K562 (cell line): ENCODE measurements around the gene RNF128.

Experiments
- DPF2 ChIP-seq: fragments of 450-650 bp; IDR thresholded peaks from 2 replicates; pipeline ENCODE4 v1.6.1; 2016
- HDGF ChIP-seq: fragments of 450-650 bp; IDR thresholded peaks from 2 replicates; pipeline ENCODE4 v1.6.1; 2016
- JUNB ChIP-seq: fragments of 450-650 bp; formaldehyde crosslinking; conservative IDR thresholded peaks from 2 replicates; pipeline ENCODE4 v1.4.0; 2020; ENCODE audit warnings: mild to moderate bottlenecking
- POLR2A ChIP-seq: fragments of 450-650 bp; conservative IDR thresholded peaks from 2 replicates; pipeline ENCODE4 v1.6.1; 2016
- ZBED1 ChIP-seq: IDR thresholded peaks from 2 replicates; pipeline ENCODE4 v1.6.1; 2014
- ZNF644 ChIP-seq: fragments of 200-800 bp; sonication (Bioruptor generic); IDR thresholded peaks from 2 replicates; pipeline ENCODE4 v1.6.1; 2016; ENCODE audit warnings: low read depth, missing genetic modification characterization, missing compliant biosample characterization
- TF ChIP-seq, protein P1 (sequence below), 3 experiments: IDR thresholded peaks in 2 of 3; conservative IDR thresholded peaks in 1 of 3; 2 replicates each; pipeline ENCODE4 v1.5.1; 2011 to 2012; ENCODE audit warnings: low read length in 3 of 3, mild to moderate bottlenecking in 3 of 3, control low read depth in 2 of 3, improper control_type of control experiment in 1 of 3, inconsistent platforms in 1 of 3, low read depth in 1 of 3, mixed read lengths in 1 of 3, moderate library complexity in 1 of 3; ENCODE audit not compliant: insufficient read depth in 2 of 3
- TF ChIP-seq, protein P2 (sequence below): fragments of 250-450 bp; sonication (Bioruptor Pico); IDR thresholded peaks from 2 replicates; pipeline ENCODE4 v1.5.0; 2020; ENCODE audit warnings: mild to moderate bottlenecking, borderline replicate concordance
- TF ChIP-seq, protein P3 (sequence below): sonication (generic); formaldehyde crosslinking; IDR thresholded peaks from 2 replicates; pipeline ENCODE4 v1.9.0; 2022; ENCODE audit warnings: mild to moderate bottlenecking, missing genetic modification reagents

DNA sequence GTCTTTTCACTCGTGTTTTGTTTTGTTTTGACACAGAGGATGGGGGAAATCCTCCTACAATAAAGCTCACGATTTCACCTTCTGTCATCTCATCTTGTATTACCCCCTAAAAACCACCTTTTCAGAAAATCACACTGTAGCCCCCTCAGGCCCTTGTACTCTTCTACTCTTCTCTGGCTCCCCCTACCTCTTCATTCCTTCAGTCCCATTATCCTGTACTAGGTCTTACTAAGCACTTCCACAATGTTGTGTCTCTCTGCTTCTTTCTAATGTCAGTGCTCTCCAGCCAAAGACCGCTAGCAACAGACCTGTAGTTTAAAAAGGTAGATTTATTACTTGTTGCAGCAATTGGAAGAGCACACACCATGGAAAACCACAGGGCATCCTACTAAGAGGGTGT is 30.0 kb upstream of the RNF128 start:
- TF ChIP-seq POLR2A (no peak), HDGF (no peak), JUNB (CRISPR knock-in tag) (no peak), ZBED1 (no peak), DPF2 (no peak), ZNF644 (tag) (no peak)
- TF ChIP-seq, protein P1, sequence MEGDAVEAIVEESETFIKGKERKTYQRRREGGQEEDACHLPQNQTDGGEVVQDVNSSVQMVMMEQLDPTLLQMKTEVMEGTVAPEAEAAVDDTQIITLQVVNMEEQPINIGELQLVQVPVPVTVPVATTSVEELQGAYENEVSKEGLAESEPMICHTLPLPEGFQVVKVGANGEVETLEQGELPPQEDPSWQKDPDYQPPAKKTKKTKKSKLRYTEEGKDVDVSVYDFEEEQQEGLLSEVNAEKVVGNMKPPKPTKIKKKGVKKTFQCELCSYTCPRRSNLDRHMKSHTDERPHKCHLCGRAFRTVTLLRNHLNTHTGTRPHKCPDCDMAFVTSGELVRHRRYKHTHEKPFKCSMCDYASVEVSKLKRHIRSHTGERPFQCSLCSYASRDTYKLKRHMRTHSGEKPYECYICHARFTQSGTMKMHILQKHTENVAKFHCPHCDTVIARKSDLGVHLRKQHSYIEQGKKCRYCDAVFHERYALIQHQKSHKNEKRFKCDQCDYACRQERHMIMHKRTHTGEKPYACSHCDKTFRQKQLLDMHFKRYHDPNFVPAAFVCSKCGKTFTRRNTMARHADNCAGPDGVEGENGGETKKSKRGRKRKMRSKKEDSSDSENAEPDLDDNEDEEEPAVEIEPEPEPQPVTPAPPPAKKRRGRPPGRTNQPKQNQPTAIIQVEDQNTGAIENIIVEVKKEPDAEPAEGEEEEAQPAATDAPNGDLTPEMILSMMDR (IDR thresholded peaks at IDR 0.05 in 2 of 3, conservative IDR thresholded peaks at IDR 0.05 in 1 of 3; ENCODE audit: insufficient read depth in 2 of 3, low read depth in 1 of 3, low read length in 3 of 3) = no peak
- TF ChIP-seq, protein P2, sequence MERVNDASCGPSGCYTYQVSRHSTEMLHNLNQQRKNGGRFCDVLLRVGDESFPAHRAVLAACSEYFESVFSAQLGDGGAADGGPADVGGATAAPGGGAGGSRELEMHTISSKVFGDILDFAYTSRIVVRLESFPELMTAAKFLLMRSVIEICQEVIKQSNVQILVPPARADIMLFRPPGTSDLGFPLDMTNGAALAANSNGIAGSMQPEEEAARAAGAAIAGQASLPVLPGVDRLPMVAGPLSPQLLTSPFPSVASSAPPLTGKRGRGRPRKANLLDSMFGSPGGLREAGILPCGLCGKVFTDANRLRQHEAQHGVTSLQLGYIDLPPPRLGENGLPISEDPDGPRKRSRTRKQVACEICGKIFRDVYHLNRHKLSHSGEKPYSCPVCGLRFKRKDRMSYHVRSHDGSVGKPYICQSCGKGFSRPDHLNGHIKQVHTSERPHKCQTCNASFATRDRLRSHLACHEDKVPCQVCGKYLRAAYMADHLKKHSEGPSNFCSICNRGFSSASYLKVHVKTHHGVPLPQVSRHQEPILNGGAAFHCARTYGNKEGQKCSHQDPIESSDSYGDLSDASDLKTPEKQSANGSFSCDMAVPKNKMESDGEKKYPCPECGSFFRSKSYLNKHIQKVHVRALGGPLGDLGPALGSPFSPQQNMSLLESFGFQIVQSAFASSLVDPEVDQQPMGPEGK = no peak
- TF ChIP-seq, protein P3, sequence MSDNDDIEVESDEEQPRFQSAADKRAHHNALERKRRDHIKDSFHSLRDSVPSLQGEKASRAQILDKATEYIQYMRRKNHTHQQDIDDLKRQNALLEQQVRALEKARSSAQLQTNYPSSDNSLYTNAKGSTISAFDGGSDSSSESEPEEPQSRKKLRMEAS (CRISPR knock-in tag) = no peak
